ENCODE data around the gene HBA2. TPM values are rescaled to one million over a fixed set of nuclear protein-coding genes. Genes with fewer than 3 reads are reported as not detected.
"Not testable (repeated sequence)": the region's sequence is repeated elsewhere in the genome, so short reads cannot be mapped to it uniquely, and the experiment has no call there.

Gene HBA2
- total RNA-seq: 100 to 1,000 TPM in 2 of 4 donors, 10 to 100 TPM in 1, 1 to 10 TPM in 1; 2.5 to 258 (median 108) TPM

DNA sequence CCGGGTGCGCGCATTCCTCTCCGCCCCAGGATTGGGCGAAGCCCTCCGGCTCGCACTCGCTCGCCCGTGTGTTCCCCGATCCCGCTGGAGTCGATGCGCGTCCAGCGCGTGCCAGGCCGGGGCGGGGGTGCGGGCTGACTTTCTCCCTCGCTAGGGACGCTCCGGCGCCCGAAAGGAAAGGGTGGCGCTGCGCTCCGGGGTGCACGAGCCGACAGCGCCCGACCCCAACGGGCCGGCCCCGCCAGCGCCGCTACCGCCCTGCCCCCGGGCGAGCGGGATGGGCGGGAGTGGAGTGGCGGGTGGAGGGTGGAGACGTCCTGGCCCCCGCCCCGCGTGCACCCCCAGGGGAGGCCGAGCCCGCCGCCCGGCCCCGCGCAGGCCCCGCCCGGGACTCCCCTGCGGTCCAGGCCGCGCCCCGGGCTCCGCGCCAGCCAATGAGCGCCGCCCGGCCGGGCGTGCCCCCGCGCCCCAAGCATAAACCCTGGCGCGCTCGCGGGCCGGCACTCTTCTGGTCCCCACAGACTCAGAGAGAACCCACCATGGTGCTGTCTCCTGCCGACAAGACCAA, at the start of gene HBA2:
Gene HBA2 (plus strand): TSS at position 503 of the 568 bp plus-strand sequence. CDS start 37 bp downstream, at position 540.
- H3K9me3 ChIP-seq; H3K4me1 ChIP-seq; DNase-seq; intact Hi-C loops (cut with DNase I; ENCODE audit: low total_unique reads); in situ Hi-C loops (cut with MboI; ENCODE audit: low sequenced_read_pairs in 4 of 4); H3K36me3 ChIP-seq; ATAC-seq; H3K27ac ChIP-seq; H3K4me3 ChIP-seq: not testable (repeated sequence)
- H3K27me3 ChIP-seq: peaks cover 56 to 66% (median 57%) of the 10 kb centered on the region in 3 donors

DNA sequence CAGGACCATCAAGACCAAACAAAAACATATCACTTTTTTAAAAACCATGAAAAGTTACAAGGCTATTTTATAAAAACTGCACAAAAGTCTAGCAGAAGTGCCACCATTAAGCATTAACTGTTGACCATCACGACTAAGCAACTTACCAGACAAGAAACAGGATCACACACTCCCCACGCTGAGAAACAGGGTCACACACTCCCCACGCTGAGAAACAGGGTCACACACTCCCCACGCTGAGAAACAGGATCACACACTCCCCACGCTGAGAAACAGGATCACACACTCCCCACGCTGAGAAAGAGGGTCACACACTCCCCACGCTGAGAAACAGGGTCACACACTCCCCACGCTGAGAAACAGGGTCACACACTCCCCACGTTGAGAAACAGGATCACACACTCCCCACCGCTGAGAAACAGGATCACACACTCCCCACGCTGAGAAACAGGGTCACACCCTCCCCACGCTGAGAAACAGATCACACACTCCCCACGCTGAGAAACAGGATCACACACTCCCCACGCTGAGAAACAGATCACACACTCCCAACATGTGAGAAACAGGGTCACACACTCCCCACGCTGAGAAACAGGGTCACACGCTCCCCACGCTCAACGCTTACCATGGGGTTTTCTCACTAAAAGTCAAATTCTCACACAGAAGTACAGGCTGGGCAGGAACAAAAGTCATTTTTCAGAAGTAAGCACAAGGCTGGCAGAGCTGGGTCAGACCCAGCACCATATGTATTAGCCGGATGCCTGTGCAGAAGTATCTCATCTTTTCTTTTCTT, 48.9 kb upstream of the HBA2 start:
- intact Hi-C loops (cut with DNase I; ENCODE audit: low total_unique reads); H3K4me3 ChIP-seq; H3K9me3 ChIP-seq; ATAC-seq; DNase-seq; H3K36me3 ChIP-seq; H3K4me1 ChIP-seq; H3K27ac ChIP-seq; H3K27me3 ChIP-seq; in situ Hi-C loops (cut with MboI; ENCODE audit: low sequenced_read_pairs in 4 of 4): not testable (repeated sequence)

- TF ChIP-seq POLR2A (IDR thresholded peaks at IDR 0.05) (no peak), CTCF (IDR thresholded peaks at IDR 0.05 in 4 of 5, conservative IDR thresholded peaks at IDR 0.05 in 1 of 5) (no peak)
- in situ Hi-C loops (cut with MboI; ENCODE audit: low sequenced_read_pairs in 4 of 4) (no loop called here), intact Hi-C loops (cut with DNase I; ENCODE audit: low total_unique reads) (no loop called here)
- H3K9me3 ChIP-seq: no peaks in the 10 kb centered on the region
- DNase-seq (no peak), ATAC-seq (no peak)
- H3K27me3 ChIP-seq: no peaks in the 10 kb centered on the region
- peaks cover 0 to 3% of the 10 kb centered on the region in 2 donors for H3K4me1 ChIP-seq
- no peak overlapping the region for H3K4me3 ChIP-seq
- no peak overlapping the region for H3K27ac ChIP-seq
- H3K36me3 ChIP-seq: peaks cover 0 to 4% of the 10 kb centered on the region in 2 donors
Measured at GRCh38 chr16:125011-125410, 47.7 kb upstream of the HBA2 start.

DNA sequence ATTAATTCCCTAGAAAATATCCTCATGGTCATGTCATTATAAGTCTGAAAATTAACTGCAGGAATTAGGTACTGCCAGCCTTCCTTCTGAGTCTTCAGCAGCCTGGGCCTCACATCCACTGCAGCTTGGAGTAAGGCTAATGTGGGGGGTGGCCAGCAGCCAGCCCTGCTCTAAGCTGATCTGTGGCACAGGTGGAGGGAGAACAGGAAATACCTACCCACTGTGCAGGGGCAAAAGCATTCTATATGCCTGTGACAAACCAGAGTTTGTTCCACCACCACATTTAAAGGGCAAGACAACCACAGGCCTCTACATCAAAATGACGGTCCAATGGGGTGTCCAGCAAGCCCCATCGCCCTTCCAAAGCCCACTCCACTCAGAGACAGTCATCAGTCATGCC, 43.6 kb upstream of the HBA2 start:
- TF ChIP-seq POLR2A (IDR thresholded peaks at IDR 0.05) (no peak), CTCF (IDR thresholded peaks at IDR 0.05 in 4 of 5, conservative IDR thresholded peaks at IDR 0.05 in 1 of 5) (no peak)
- Histone ChIP-seq H3K27me3 (no peaks in the 10 kb centered on the region), H3K9me3 (no peaks in the 10 kb centered on the region), H3K4me3 (no peak overlapping the region), H3K36me3 (no peaks in the 10 kb centered on the region), H3K4me1 (peaks cover 0 to 3% of the 10 kb centered on the region in 2 donors), H3K27ac (no peak overlapping the region)
- ATAC-seq (no peak), DNase-seq (no peak)
- intact Hi-C loops (cut with DNase I; ENCODE audit: low total_unique reads) (no loop called here), in situ Hi-C loops (cut with MboI; ENCODE audit: low sequenced_read_pairs in 4 of 4) (no loop called here)

DNA sequence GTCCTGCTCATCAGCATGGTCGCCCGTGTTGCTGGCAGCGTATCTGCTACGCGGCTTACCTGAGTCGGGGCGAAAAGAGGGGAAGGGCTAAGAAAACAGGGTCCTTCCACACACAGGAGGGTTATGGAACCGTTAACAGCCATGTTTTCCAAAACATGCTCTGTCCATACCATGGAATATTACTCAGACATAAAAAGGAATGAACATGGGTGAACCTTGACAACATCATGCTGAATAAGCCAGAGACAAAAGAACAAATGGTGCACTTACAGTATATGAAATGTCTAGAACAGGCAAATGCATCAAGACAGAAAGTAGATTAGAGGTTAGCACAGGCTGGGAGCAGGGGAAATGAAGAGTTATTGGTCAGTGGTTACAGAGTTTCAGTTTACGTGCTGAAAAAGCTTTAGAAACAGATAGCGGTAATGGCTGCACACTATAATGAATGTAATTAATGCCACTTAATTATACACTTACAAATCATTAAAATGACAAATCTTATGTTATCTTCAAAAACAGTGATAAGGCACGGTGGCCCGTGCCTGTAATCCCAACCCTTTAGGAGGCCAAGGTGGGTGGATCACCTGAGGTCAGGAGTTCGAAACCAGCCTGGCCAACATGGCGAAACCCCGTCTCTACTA, 42.0 kb upstream of the HBA2 start:
- no peak overlapping the region for H3K4me3 ChIP-seq
- in situ Hi-C loops (cut with MboI; ENCODE audit: low sequenced_read_pairs in 4 of 4) (no loop called here), intact Hi-C loops (cut with DNase I; ENCODE audit: low total_unique reads) (no loop called here)
- ATAC-seq (no peak), DNase-seq (no peak)
- no peaks in the 10 kb centered on the region for H3K9me3 ChIP-seq
- H3K27ac ChIP-seq: no peak overlapping the region
- H3K36me3 ChIP-seq: no peaks in the 10 kb centered on the region
- H3K27me3 ChIP-seq: no peaks in the 10 kb centered on the region
- H3K4me1 ChIP-seq: peaks cover 0 to 3% of the 10 kb centered on the region in 2 donors
- no peak for TF ChIP-seq POLR2A (IDR thresholded peaks at IDR 0.05)
- no peak for TF ChIP-seq CTCF (IDR thresholded peaks at IDR 0.05 in 4 of 5, conservative IDR thresholded peaks at IDR 0.05 in 1 of 5)

Data from gastrocnemius medialis (tissue), 4 donors.